GM19193 (cell line): ENCODE data around the gene DHX29.

Experiments used
- POLR2A ChIP-seq: IDR thresholded peaks from 4 replicates; pipeline ENCODE4 v1.6.1; 2011; ENCODE audit not compliant: insufficient read depth, insufficient read length; ENCODE audit errors: extremely low read depth

The DHX29 gene

DNA sequence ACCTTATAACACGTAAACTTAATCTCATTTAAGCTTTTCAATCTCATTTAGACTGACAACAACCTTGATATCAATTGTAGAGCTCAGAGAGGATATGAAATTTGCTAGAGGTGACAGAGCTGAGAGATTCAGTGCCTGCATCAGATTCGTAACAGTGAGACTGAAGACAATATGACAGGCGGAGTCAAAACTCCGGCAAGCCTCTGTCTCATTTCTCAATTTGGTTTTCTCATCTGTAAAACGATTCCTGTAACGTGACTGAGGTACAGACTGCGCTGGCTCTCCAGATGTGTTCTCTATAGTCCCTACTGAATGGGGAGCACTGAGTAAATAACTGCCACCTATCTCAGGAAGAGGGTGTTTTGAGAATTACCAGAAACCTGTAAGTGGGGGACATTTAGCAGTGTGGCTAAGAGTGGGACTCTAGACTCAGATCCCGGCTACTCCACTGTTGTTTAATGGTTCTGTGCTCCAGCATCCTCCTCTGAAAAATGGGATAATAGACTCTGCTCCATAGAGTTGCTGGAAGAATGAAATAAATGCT is 77.3 kb downstream of the DHX29 start:
- no peak for TF ChIP-seq POLR2A

- no peak for TF ChIP-seq POLR2A
Observed at GRCh38 chr5:55227664-55228430, 79.6 kb downstream of the DHX29 start.

DNA sequence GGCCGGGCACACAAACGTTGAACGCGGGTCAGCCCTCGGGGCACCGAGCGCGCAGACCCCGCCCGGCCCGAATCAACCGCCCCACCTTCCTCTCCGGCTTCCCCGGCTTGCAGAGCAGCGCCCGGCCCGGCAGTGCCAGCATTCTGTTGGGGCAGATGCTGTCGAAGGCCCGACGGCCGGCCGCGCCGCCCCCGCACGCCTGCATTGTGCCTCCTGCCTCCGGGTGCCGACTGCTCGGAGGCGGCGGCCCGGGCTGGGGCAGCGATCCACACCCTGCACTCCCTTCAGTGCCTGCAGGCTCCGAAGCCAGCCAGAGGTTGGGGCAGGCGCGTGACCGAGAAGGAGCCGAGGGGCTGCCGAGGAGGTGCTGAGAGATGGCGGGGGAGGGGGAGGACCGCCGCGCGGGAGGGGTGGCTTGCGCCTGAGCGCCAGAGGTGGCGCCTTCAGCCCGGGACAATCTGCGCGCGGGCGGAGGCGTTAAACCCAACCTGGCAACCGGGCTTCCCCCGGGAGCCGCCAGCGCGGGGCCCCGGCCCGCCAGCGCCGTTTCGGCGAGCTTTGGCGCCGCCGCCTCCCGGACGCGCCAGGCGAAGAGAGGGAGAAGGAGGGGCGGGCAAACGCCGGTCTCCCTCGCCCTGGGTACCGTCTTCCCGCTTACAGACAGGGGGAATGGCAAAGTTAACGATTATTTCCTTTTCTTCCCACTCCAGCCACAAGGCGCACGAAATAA is 80.4 kb downstream of the DHX29 start, which contains the start of gene MCIDAS:
Gene MCIDAS, minus strand, starts transcription at position 382 of the 730 bp plus-strand sequence. Its CDS starts 177 bp downstream, at position 205.
- no peak for TF ChIP-seq POLR2A

- TF ChIP-seq POLR2A, result no peak
Observed at GRCh38 chr5:55226027-55226933, 81.2 kb downstream of the DHX29 start.

DNA sequence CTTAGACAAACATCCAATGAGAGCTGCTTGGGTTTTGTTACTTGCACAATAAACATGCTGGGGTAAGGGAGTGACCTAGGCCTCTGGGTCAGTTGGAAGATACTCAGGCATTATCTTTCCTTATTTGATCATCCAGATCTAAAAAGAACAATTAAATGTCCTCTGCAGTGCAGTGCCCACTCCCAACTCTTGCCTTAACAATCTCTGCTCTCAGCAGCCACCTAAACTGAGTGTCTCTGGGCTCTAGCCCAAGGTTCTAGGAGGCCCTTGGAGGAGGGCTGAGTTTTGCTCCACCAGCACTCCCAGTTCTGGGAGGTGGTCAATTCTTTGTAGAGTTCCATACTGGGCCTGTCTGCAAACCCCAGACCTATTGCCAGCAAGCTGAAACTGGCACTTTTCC is 82.1 kb downstream of the DHX29 start:
- TF ChIP-seq POLR2A, result no peak

- TF ChIP-seq POLR2A, result no peak
Observed at GRCh38 chr5:55223812-55224240, 83.7 kb downstream of the DHX29 start.

DNA sequence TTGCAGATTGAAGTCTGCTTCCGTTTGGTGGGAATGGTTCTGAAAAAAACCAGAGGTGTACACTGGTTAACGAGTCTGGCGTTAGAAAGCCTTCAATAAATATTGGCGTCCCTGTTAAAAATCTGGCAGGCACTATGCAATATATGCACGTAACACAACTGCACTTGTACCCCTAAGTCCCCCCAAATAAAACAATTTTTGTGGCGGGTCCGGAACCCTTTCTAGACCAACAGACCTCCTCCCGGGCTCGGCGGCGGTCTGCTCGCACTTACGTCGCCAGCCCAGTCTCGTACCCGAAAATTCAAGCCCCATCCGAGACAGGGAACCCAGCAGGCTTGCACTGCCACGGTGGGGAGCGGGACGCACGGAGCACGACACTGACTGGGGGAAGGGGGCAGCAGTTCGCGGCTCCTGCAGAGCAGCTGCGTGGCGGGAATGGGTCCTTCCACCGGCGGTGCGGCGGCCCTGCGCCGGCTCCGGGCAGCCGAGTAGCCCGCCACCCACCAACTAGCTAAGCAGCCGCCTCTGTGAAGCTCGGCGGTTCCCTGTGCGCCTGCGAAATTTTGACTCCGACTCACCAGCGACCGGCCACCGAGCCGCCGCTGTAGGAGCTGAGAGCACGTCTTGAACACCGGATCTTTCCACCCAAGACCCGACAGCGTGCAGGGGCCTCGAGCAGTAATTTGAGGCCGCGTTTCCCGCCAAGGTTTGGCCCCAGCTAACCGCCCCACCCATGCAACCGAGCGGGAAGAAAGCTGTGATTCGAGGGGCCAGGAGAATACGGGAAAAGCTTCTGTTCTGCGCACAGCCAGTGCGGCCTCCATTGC is 84.3 kb downstream of the DHX29 start:
- TF ChIP-seq POLR2A, result no peak

DNA sequence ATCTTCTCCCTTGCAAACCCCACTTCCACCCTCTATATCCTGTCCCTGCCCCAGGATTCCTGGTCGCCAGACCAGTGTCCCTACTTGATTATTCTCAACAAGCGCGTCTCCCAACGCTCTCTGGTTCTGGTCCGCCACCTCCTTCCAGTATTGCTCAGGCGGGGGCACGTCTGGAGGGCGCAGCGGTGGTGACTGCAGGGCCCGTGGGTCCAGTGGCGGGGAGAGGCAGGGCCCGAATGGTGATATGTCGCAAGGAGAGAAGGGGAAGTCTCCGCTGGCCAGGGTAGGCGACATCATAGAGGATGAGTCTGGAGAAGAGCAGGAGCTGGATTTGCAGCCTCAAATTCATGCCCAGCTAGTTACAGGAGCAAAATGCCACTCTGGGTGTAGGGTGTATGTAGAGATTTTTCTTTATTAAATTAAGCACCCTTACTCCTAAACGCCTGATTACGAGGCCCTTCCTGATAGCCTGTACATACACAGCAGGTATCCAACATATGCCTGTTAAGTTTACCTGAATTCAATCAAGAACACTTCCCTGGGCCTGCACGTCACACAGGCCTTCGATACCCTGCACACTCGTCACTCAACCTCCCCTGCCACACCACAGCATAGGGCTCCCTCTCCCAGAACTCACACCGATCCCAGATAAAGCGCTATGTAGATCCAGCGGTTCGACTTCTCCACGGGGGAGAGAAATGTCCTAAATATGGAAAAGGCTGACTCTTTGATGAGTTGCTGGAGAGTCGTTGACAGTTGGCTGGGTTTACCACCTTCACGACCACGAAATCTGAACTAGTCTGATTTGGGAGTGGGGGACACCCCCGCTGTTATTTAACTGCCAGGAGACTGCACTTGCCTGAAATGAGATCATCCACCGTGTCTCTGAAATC is 85.2 kb downstream of the DHX29 start:
- no peak for TF ChIP-seq POLR2A

GRCh38 chr5:55220433-55221185 is 86.9 kb downstream of the DHX29 start:
- no peak for TF ChIP-seq POLR2A

DNA sequence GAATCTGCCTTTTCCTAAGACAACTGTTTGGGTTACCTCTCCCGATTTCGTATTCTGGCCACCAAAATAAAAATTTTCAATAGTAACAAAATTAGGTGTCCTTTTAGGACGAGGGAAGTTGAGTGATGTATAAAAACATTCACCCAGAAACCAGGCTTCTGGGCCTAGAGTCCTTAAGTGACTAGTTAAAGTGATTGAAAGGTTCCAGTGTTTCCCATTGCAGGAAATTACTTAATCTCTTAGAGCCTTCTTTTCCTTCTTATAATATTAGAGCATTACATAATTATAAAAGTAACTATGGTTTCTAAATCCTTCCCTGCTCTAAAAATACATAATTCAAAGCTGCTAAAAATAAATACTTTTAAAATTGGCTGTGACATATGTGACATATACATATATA is 87.7 kb downstream of the DHX29 start:
- no peak for TF ChIP-seq POLR2A

DNA sequence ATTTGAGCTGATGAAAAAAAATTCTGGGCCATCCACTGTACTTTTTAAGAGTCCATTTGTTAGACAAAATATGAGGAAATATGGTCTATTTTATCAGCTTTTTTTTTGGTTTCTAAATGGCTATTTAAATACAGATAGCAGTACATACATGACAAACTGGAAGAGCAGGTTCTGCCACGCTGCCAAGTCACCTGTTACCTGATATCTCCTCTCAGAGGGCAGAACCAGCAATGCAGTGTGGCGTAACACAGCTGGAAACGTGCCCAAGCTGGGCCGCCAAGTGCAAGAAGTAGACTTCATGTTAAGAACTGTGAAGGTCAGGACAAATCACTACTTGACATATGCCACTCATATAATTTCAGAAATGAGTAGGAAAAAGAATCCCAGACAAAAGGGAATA is 88.5 kb downstream of the DHX29 start:
- TF ChIP-seq POLR2A, result no peak

GRCh38 chr5:55211184-55211874 is 96.2 kb downstream of the DHX29 start:
- no peak for TF ChIP-seq POLR2A
